Testis (tissue), 3 donors: ENCODE results near the gene EYS. TPM values are rescaled to one million over a fixed set of nuclear protein-coding genes. Genes with fewer than 3 reads are reported as not detected.

ENCODE experiments used
- DNase-seq: peaks from one replicate; pipeline ENCODE4 v3.0.0-alpha.2; 2019
- H3K27ac ChIP-seq, 2 donors: fragments of 200-600 bp; sonication (generic); one replicate each; pipeline ENCODE4 v1.5.1; 2019
- H3K27me3 ChIP-seq: fragments of 200-600 bp; sonication (generic); one replicate; pipeline ENCODE4 v1.5.1; 2019
- H3K36me3 ChIP-seq: fragments of 200-600 bp; sonication (generic); one replicate; pipeline ENCODE4 v1.5.1; 2017; ENCODE audit warnings: low read depth; ENCODE audit errors: missing control alignments
- H3K4me1 ChIP-seq: fragments of 200-600 bp; sonication (generic); one replicate; pipeline ENCODE4 v1.5.1; 2019
- H3K4me3 ChIP-seq, 2 donors: fragments of 200-600 bp; sonication (generic); one replicate each; pipeline ENCODE4 v1.5.1; 2017 to 2019
- H3K9me3 ChIP-seq: fragments of 200-600 bp; sonication (generic); one replicate; pipeline ENCODE4 v1.5.1; 2017
- CTCF ChIP-seq, 3 experiments: fragments of 450-650 bp in 2 of 3; fragments of 200-600 bp in 1 of 3; sonication (generic) in 1 of 3; IDR thresholded peaks; one replicate each; pipeline ENCODE4 v1.5.1; 2016 to 2019; ENCODE audit warnings: antibody characterized with exemption in 3 of 3, mild to moderate bottlenecking in 2 of 3, moderate library complexity in 1 of 3
- POLR2A ChIP-seq: fragments of 450-650 bp; IDR thresholded peaks from one replicate; pipeline ENCODE4 v1.6.1; 2017; ENCODE audit warnings: antibody characterized with exemption, mild to moderate bottlenecking, moderate library complexity
- WGBS, 2 donors: methylation state at CpG; one replicate each; pipeline ENCODE4 v1.1.5; 2018; 5-methylcytosine and 5-hydroxymethylcytosine counted together
- intact Hi-C: fragments of 100-400 bp; cut with DNase I; formaldehyde crosslinking; loops from one replicate; pipeline ENCODE4 v1.15.1; 2023; ENCODE audit warnings: low total_unique reads
- polyA plus RNA-seq: library from polyadenylated mRNA; stranded (reverse); fragments of 350-450 nt; fragmentation: Illumina TruSeq; extraction: RNeasy Lipid Tissue Mini Kit (QIAGEN cat#74804); gene quantifications from one replicate; pipeline ENCODE4 v1.2.3, GENCODE V29; 2014; ENCODE audit warnings: low read depth, low replicate concordance; ENCODE audit not compliant: insufficient read depth
- total RNA-seq, 2 donors: library from RNA; depleted of rRNA; stranded (reverse); fragments of >200 nt; gene quantifications; one replicate each; pipeline ENCODE4 v1.2.3, GENCODE V29; 2016

Gene EYS
- total and polyA plus RNA-seq, 3 donors from 2014 or later = 1.3 to 2.8 (median 2.6) TPM

- Histone ChIP-seq H3K9me3 (no peaks in the 10 kb centered on the region), H3K27ac (no peak overlapping the region), H3K36me3 (no peaks in the 10 kb centered on the region), H3K4me1 (no peaks in the 10 kb centered on the region), H3K4me3 (no peak overlapping the region), H3K27me3 (no peaks in the 10 kb centered on the region)
- DNase-seq = no peak
- TF ChIP-seq CTCF (IDR thresholded peaks at IDR 0.05) (no peak), POLR2A (no peak)
- intact Hi-C loops = no loop called here
Measured at GRCh38 chr6:64520050-64520449, 1187.0 kb downstream of the EYS start.

- no peak overlapping the region for H3K4me3 ChIP-seq
- 89 to 91% methylated on average over 1 of the region's 1 CpG for WGBS, 2 donors
- no peaks in the 10 kb centered on the region for H3K4me1 ChIP-seq
- no peak overlapping the region for H3K27ac ChIP-seq
- H3K9me3 ChIP-seq = no peaks in the 10 kb centered on the region
- DNase-seq = no peak
- H3K36me3 ChIP-seq = no peaks in the 10 kb centered on the region
- TF ChIP-seq POLR2A (no peak), CTCF (IDR thresholded peaks at IDR 0.05) (no peak)
- H3K27me3 ChIP-seq = no peaks in the 10 kb centered on the region
- intact Hi-C loops = no loop called here
Measured at GRCh38 chr6:64516393-64516792, 1190.6 kb downstream of the EYS start.

GRCh38 chr6:64507661-64508060 lies 1199.4 kb downstream of the EYS start:
- Histone ChIP-seq H3K27ac (no peak overlapping the region), H3K27me3 (no peaks in the 10 kb centered on the region), H3K4me3 (no peak overlapping the region), H3K9me3 (no peaks in the 10 kb centered on the region), H3K4me1 (no peaks in the 10 kb centered on the region), H3K36me3 (no peaks in the 10 kb centered on the region)
- no peak for TF ChIP-seq POLR2A
- TF ChIP-seq CTCF (IDR thresholded peaks at IDR 0.05) = no peak
- intact Hi-C loops = no loop called here
- WGBS, 2 donors = 81% methylated on average over 3 of the region's 3 CpGs
- no peak for DNase-seq

- Histone ChIP-seq H3K27me3 (no peaks in the 10 kb centered on the region), H3K4me1 (no peaks in the 10 kb centered on the region), H3K36me3 (no peaks in the 10 kb centered on the region), H3K4me3 (no peak overlapping the region), H3K27ac (no peak overlapping the region), H3K9me3 (no peaks in the 10 kb centered on the region)
- 28 to 42% methylated on average over 4 of the region's 4 CpGs for WGBS, 2 donors
- DNase-seq = peak; percentile 50
- intact Hi-C loops = no loop called here
- TF ChIP-seq CTCF (IDR thresholded peaks at IDR 0.05) (peak in 1 of 3 experiments; percentile 57), POLR2A (no peak)
Measured at GRCh38 chr6:64505312-64505711, 1201.7 kb downstream of the EYS start.

- no peak overlapping the region for H3K4me3 ChIP-seq
- DNase-seq = no peak
- H3K9me3 ChIP-seq = no peaks in the 10 kb centered on the region
- H3K27ac ChIP-seq = no peak overlapping the region
- no peak for TF ChIP-seq CTCF (IDR thresholded peaks at IDR 0.05)
- intact Hi-C loops = no loop called here
- 59 to 72% methylated on average over 2 of the region's 2 CpGs for WGBS, 2 donors
- no peaks in the 10 kb centered on the region for H3K36me3 ChIP-seq
- no peaks in the 10 kb centered on the region for H3K4me1 ChIP-seq
- no peaks in the 10 kb centered on the region for H3K27me3 ChIP-seq
Measured at GRCh38 chr6:64504503-64504902, 1202.5 kb downstream of the EYS start.
